ENCODE data around the gene PPP1R1C.

DNA sequence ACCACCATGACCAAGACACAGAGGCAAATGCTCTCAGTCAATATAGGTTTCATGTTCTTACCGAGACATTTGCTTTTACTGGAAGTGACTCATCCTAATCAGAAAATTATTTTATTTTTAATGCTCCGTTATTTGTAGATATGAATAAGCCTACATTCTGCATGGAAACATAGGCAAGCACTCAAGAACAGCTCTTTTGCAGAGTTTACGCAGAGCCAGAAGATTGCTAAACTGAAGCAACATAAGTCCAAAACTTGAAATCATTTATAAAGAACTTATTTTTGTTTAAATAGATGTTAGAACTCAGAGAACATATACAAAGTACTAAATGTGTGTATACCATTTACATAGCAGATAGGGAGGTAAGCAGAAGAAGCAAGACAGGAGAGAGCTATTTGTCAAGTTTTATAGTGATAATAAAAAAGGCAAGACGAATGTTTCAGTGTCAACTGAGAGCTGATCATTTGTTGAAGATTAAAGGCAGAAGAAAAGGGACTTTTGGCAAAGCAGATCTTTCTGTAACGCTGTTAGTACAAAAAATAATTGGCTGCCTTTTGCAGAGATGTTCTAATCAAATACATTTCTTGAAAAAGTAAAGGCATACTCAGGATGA lies 12.4 kb upstream of the PPP1R1C start:
- no peak for TF ChIP-seq ZNF274 (IDR thresholded peaks at IDR 0.05; ENCODE audit: low read depth, low read length)
- TF ChIP-seq YY1 (IDR thresholded peaks at IDR 0.05; ENCODE audit: insufficient read depth, insufficient read length) = no peak
